ENCODE results near the gene COL25A1. TPM values are rescaled to one million over a fixed set of nuclear protein-coding genes. Genes with fewer than 3 reads are reported as not detected.

Gene COL25A1
- total RNA-seq, 1 experiment from 2014 or later, result 4.2 TPM

DNA sequence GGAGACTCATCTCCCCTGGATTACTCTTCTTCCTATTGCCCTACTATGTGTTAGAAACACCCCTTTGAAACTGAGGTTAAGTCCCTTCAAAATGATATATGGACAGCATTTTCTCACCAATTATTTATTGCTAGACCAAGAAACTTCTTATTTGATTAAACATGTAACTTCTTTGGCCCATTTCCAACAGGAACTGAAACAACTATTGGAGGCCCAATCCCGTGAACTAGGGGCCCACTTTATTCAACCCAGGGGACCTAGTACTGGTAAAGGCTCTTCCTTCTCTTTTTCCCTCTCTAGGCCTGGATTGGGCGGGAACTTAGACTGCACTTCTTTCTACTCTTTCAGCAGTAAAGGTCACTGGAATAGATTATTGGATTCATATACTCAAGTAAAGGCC is 16.7 kb upstream of the COL25A1 start:
- Histone ChIP-seq H2BK120ac (ENCODE audit: low read depth, low read length, poor library complexity, severe bottlenecking) (no peak overlapping the region), H3K79me2 (ENCODE audit: insufficient read depth, low read length) (no peaks in the 10 kb centered on the region), H4K8ac (replicated peaks; ENCODE audit: insufficient read length, low read depth, low read length) (no peak overlapping the region), H2AK5ac (ENCODE audit: insufficient read length, low read length) (no peak overlapping the region), H3K23ac (ENCODE audit: insufficient read length, low read depth, low read length) (no peak overlapping the region), H3K79me1 (ENCODE audit: insufficient read depth, low read depth, low read length, poor library complexity, severe bottlenecking) (no peaks in the 10 kb centered on the region), H2BK15ac (ENCODE audit: low read depth, low read length) (no peak overlapping the region), H3K18ac (ENCODE audit: insufficient read length, low read depth, low read length) (no peak overlapping the region), H3K9me3 (ENCODE audit: control insufficient read depth, low read depth, low read length) (peaks cover 19% of the 10 kb centered on the region), H4K91ac (ENCODE audit: insufficient read length, low read depth, low read length) (no peak overlapping the region), H3K23me2 (ENCODE audit: insufficient read length, low read depth, low read length, poor library complexity, severe bottlenecking) (no peaks in the 10 kb centered on the region), H2AFZ (ENCODE audit: low read length) (no peak overlapping the region), H3K14ac (ENCODE audit: insufficient read depth, low read length) (no peak overlapping the region), H3K4ac (ENCODE audit: low read depth, low read length) (no peak overlapping the region), H4K5ac (ENCODE audit: insufficient read length, low read depth, low read length) (no peak overlapping the region), H3K4me1 (ENCODE audit: insufficient read depth, low read length) (no peaks in the 10 kb centered on the region), H3K56ac (ENCODE audit: insufficient read length, low read depth, low read length) (no peak overlapping the region), H2BK12ac (ENCODE audit: insufficient read length, low read depth, low read length) (no peak overlapping the region), H3K27ac (ENCODE audit: insufficient read length, low read depth, low read length) (no peak overlapping the region), H2BK5ac (ENCODE audit: insufficient read length, low read length) (no peak overlapping the region), H3T11ph (ENCODE audit: low read length) (no peak overlapping the region), H3K27me3 (ENCODE audit: insufficient read depth, low read length) (no peaks in the 10 kb centered on the region), H4K20me1 (ENCODE audit: control insufficient read depth, insufficient read depth, insufficient read length) (no peaks in the 10 kb centered on the region), H3K9ac (ENCODE audit: extremely low read depth, insufficient read length, low read length) (no peak overlapping the region), H3K4me2 (ENCODE audit: insufficient read depth, insufficient read length, low read length) (no peak overlapping the region), H2BK20ac (ENCODE audit: low read depth, low read length, poor library complexity, severe bottlenecking) (no peak overlapping the region)
- H3K4me1 Mint-ChIP-seq, result peaks cover 3 to 4% of the 10 kb centered on the region in 2 experiments; a peak in 2 of 4 replicates
- TF ChIP-seq, protein P1, sequence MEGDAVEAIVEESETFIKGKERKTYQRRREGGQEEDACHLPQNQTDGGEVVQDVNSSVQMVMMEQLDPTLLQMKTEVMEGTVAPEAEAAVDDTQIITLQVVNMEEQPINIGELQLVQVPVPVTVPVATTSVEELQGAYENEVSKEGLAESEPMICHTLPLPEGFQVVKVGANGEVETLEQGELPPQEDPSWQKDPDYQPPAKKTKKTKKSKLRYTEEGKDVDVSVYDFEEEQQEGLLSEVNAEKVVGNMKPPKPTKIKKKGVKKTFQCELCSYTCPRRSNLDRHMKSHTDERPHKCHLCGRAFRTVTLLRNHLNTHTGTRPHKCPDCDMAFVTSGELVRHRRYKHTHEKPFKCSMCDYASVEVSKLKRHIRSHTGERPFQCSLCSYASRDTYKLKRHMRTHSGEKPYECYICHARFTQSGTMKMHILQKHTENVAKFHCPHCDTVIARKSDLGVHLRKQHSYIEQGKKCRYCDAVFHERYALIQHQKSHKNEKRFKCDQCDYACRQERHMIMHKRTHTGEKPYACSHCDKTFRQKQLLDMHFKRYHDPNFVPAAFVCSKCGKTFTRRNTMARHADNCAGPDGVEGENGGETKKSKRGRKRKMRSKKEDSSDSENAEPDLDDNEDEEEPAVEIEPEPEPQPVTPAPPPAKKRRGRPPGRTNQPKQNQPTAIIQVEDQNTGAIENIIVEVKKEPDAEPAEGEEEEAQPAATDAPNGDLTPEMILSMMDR (conservative IDR thresholded peaks at IDR 0.05), result no peak
- H3K36me3 Mint-ChIP-seq (ENCODE audit: insufficient read depth in 1 of 3, low read depth in 3 of 3), result peaks cover 16 to 30% (median 27%) of the 10 kb centered on the region in 3 experiments
- no peak overlapping the region for H3K4me3 Mint-ChIP-seq
- peaks cover 2% of the 10 kb centered on the region; the same call in 1 of the 2 replicates for H3K27me3 Mint-ChIP-seq (ENCODE audit: low read depth)
- H3K27ac Mint-ChIP-seq, result no peak overlapping the region
- no CpG with 5 or more reads among the region's 2 CpGs for WGBS (ENCODE audit: extremely low coverage, insufficient read length, low lambda C conversion rate)
- no peak for DNase-seq
- peaks cover 29 to 33% of the 10 kb centered on the region in 2 experiments for H3K9me3 Mint-ChIP-seq
